Measurements from ENCODE around the gene TTK. TPM values are rescaled to one million over a fixed set of nuclear protein-coding genes. Genes with fewer than 3 reads are reported as not detected.

The TTK gene
- total RNA-seq, 1 experiment from 2014 or later = 62.5 TPM

- no peak overlapping the region for H3K4me3 ChIP-seq (ENCODE audit: low read depth, low read length, poor library complexity, severe bottlenecking)
- no peaks in the 10 kb centered on the region for H3K36me3 ChIP-seq (ENCODE audit: insufficient read depth, low read length, poor library complexity, severe bottlenecking)
- BruUV-seq (replicated peaks) = no TSS peak
- DNase-seq (ENCODE audit: low spot score) = no peak
- intact Hi-C loops (cut with micrococcal nuclease; ENCODE audit: unreplicated experiment) = no loop called here
- CTCF ChIA-PET = no interaction called here
- POLR2A ChIA-PET (ENCODE audit: low non-redundant PET) = no interaction called here
- no peaks in the 10 kb centered on the region for H3K4me1 ChIP-seq (ENCODE audit: insufficient read depth, low read length, poor library complexity, severe bottlenecking)
- H3K9me3 ChIP-seq (ENCODE audit: low read depth, low read length, poor library complexity, severe bottlenecking) = no peaks in the 10 kb centered on the region
- no peaks in the 10 kb centered on the region for H3K27me3 ChIP-seq (replicated peaks; ENCODE audit: insufficient read depth, low read depth, low read length, poor library complexity)
- TF ChIP-seq EZH2 (IDR thresholded peaks at IDR 0.05; ENCODE audit: borderline replicate concordance, low read depth, low read length, poor library complexity, severe bottlenecking) (no peak), CTCF (conservative IDR thresholded peaks at IDR 0.05; ENCODE audit: low read depth, low read length) (no peak)
- no peak overlapping the region for H3K27ac ChIP-seq (ENCODE audit: low read depth, low read length, poor library complexity, severe bottlenecking)
Measured at GRCh38 chr6:79989641-79990040, 14.8 kb upstream of the TTK start.

GRCh38 chr6:79993012-79993910 is 11.2 kb upstream of the TTK start:
- no peak overlapping the region for H3K27ac ChIP-seq (ENCODE audit: low read depth, low read length, poor library complexity, severe bottlenecking)
- CTCF ChIA-PET = no interaction called here
- H3K27me3 ChIP-seq (replicated peaks; ENCODE audit: insufficient read depth, low read depth, low read length, poor library complexity) = no peaks in the 10 kb centered on the region
- H3K9me3 ChIP-seq (ENCODE audit: low read depth, low read length, poor library complexity, severe bottlenecking) = no peaks in the 10 kb centered on the region
- H3K4me1 ChIP-seq (ENCODE audit: insufficient read depth, low read length, poor library complexity, severe bottlenecking) = no peaks in the 10 kb centered on the region
- H3K4me3 ChIP-seq (ENCODE audit: low read depth, low read length, poor library complexity, severe bottlenecking) = no peak overlapping the region
- no peaks in the 10 kb centered on the region for H3K36me3 ChIP-seq (ENCODE audit: insufficient read depth, low read length, poor library complexity, severe bottlenecking)
- intact Hi-C loops (cut with micrococcal nuclease; ENCODE audit: unreplicated experiment) = no loop called here
- POLR2A ChIA-PET (ENCODE audit: low non-redundant PET) = no interaction called here
- no peak for DNase-seq (ENCODE audit: low spot score)
- no TSS peak for BruUV-seq (replicated peaks)
- TF ChIP-seq CTCF (conservative IDR thresholded peaks at IDR 0.05; ENCODE audit: low read depth, low read length) (no peak), EZH2 (IDR thresholded peaks at IDR 0.05; ENCODE audit: borderline replicate concordance, low read depth, low read length, poor library complexity, severe bottlenecking) (no peak)

DNA sequence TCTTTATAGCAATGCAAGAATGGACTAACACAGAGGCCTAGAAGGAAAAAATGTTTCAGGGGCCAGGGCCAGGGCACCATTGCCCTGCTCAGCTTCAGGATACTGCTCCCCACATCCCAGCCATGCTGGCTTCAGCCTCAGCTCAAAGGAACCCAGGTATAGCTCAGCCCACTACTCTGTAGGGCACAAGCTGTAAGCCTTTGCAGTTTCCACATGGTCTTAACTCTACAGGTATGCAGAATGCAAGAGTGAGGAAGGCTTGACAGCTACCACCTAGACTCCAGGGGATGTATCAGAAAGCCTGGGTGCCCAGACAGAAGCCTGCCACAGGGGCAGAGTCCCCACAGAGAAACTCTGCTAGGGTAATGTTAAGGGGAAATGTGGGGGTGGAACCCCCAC is 10.5 kb upstream of the TTK start:
- no TSS peak for BruUV-seq (replicated peaks)
- intact Hi-C loops (cut with micrococcal nuclease; ENCODE audit: unreplicated experiment) = no loop called here
- Histone ChIP-seq H3K27me3 (replicated peaks; ENCODE audit: insufficient read depth, low read depth, low read length, poor library complexity) (no peaks in the 10 kb centered on the region), H3K36me3 (ENCODE audit: insufficient read depth, low read length, poor library complexity, severe bottlenecking) (no peaks in the 10 kb centered on the region), H3K9me3 (ENCODE audit: low read depth, low read length, poor library complexity, severe bottlenecking) (no peaks in the 10 kb centered on the region), H3K27ac (ENCODE audit: low read depth, low read length, poor library complexity, severe bottlenecking) (no peak overlapping the region), H3K4me3 (ENCODE audit: low read depth, low read length, poor library complexity, severe bottlenecking) (no peak overlapping the region), H3K4me1 (ENCODE audit: insufficient read depth, low read length, poor library complexity, severe bottlenecking) (no peaks in the 10 kb centered on the region)
- CTCF ChIA-PET = no interaction called here
- DNase-seq (ENCODE audit: low spot score) = no peak
- TF ChIP-seq EZH2 (IDR thresholded peaks at IDR 0.05; ENCODE audit: borderline replicate concordance, low read depth, low read length, poor library complexity, severe bottlenecking) (no peak), CTCF (conservative IDR thresholded peaks at IDR 0.05; ENCODE audit: low read depth, low read length) (no peak)
- POLR2A ChIA-PET (ENCODE audit: low non-redundant PET) = no interaction called here

Measured in A673 (cell line).